Measurements from ENCODE around the gene TSSK2. TPM values are rescaled to one million over a fixed set of nuclear protein-coding genes. Genes with fewer than 3 reads are reported as not detected.

Gene TSSK2
- total RNA-seq, 4 donors from 2014 or later = 0.59 to 0.94 (median 0.78) TPM; not detected in 1

DNA sequence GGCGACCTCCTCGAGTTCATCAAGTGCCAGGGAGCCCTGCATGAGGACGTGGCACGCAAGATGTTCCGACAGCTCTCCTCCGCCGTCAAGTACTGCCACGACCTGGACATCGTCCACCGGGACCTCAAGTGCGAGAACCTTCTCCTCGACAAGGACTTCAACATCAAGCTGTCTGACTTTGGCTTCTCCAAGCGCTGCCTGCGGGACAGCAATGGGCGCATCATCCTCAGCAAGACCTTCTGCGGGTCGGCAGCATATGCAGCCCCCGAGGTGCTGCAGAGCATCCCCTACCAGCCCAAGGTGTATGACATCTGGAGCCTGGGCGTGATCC is 542 bp downstream of the TSSK2 start:
- intact Hi-C loops (cut with DNase I) = no loop called here

DNA sequence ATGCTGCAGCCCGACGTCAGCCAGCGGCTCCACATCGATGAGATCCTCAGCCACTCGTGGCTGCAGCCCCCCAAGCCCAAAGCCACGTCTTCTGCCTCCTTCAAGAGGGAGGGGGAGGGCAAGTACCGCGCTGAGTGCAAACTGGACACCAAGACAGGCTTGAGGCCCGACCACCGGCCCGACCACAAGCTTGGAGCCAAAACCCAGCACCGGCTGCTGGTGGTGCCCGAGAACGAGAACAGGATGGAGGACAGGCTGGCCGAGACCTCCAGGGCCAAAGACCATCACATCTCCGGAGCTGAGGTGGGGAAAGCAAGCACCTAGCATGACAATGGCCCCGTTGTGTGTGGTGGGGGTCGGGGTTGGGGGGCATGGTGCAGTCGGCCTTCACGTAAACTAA is 1.0 kb downstream of the TSSK2 start:
- 90 to 99% methylated on average over 15 to 17 of the region's 20 CpGs for WGBS, 2 donors
- intact Hi-C loops (cut with DNase I) = no loop called here
- Histone ChIP-seq H3K9me3 (no peaks in the 10 kb centered on the region), H3K27me3 (no peaks in the 10 kb centered on the region), H3K4me3 (replicated peaks in 1 of 3) (no peak overlapping the region), H3K36me3 (peaks cover 27 to 28% of the 10 kb centered on the region in 2 donors), H3K27ac (no peak overlapping the region), H3K4me1 (no peaks in the 10 kb centered on the region)
- DNase-seq = no peak
- no peak for TF ChIP-seq POLR2A (IDR thresholded peaks at IDR 0.05)
- TF ChIP-seq, protein P1, sequence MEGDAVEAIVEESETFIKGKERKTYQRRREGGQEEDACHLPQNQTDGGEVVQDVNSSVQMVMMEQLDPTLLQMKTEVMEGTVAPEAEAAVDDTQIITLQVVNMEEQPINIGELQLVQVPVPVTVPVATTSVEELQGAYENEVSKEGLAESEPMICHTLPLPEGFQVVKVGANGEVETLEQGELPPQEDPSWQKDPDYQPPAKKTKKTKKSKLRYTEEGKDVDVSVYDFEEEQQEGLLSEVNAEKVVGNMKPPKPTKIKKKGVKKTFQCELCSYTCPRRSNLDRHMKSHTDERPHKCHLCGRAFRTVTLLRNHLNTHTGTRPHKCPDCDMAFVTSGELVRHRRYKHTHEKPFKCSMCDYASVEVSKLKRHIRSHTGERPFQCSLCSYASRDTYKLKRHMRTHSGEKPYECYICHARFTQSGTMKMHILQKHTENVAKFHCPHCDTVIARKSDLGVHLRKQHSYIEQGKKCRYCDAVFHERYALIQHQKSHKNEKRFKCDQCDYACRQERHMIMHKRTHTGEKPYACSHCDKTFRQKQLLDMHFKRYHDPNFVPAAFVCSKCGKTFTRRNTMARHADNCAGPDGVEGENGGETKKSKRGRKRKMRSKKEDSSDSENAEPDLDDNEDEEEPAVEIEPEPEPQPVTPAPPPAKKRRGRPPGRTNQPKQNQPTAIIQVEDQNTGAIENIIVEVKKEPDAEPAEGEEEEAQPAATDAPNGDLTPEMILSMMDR (IDR thresholded peaks at IDR 0.05) = no peak

More for the DNA sequence above, 542 bp downstream of the TSSK2 start:
- no peak overlapping the region for H3K4me3 ChIP-seq (replicated peaks in 1 of 3)
- no peak for TF ChIP-seq POLR2A (IDR thresholded peaks at IDR 0.05)
- WGBS, 2 donors = 91 to 96% methylated on average over 16 to 19 of the region's 19 CpGs
- no peaks in the 10 kb centered on the region for H3K4me1 ChIP-seq
- no peak overlapping the region for H3K27ac ChIP-seq
- DNase-seq = no peak
- H3K9me3 ChIP-seq = no peaks in the 10 kb centered on the region
- H3K27me3 ChIP-seq = no peaks in the 10 kb centered on the region
- peaks cover 23 to 24% of the 10 kb centered on the region in 2 donors for H3K36me3 ChIP-seq

DNA sequence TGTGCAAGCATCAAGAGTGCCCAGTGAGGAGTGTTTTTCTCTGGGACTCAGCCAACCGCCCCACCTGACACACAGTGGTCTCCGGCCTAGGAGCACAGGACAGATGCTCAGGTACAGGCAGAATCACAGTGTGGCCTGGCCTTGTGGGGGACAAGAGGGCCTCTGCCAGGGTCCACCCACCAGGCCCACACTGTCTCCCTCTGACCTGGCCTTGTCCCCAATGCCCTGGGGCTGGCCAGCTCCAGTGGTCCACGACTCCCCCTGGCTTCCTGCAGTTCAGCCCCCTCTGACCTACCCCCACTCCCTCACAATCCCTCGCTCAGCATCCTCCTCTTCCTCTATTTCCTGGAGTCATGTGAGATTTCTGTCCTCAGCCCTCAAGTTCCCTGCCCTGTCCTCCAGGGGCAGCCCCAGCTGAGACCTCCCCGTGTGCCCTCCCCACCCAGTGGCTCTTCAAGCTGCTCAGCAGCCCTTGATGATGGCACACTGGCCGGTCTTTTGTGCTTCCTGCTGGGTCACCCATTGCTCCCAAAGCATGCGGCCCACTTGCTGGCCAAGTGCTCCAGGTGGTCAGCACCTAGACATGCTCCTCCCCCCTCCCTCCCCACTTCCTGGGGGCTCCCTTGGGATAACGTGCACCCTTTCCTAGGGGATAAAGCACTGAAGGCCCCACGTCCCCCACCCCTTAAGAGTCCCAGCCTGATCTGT is 1.7 kb downstream of the TSSK2 start:
- intact Hi-C loops (cut with DNase I) = no loop called here

DNA sequence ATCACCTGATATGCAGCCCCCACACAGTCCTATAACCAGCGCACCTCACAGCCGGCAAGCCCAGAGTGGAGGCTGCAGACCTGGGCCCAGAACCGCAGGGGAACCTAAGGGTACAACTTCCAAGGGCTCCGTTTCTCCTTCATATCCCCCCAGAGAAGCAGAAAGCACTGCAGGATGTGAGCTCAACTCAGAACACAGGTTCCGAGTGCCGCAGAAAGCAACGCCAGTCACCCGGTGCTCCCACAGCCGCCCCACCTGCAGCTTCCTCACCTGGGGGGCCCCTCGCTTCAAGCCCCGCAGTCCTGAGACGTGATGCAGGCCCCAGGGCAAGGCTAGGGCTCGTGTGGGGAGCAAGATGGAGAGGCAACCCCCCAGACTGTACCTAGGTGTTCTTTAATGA is 2.5 kb downstream of the TSSK2 start:
- Histone ChIP-seq H3K27ac (no peak overlapping the region), H3K4me3 (replicated peaks in 1 of 3) (no peak overlapping the region), H3K4me1 (no peaks in the 10 kb centered on the region), H3K36me3 (peaks cover 37 to 42% of the 10 kb centered on the region in 2 donors), H3K9me3 (no peaks in the 10 kb centered on the region), H3K27me3 (no peaks in the 10 kb centered on the region)
- TF ChIP-seq, protein P1 (IDR thresholded peaks at IDR 0.05) = no peak
- TF ChIP-seq POLR2A (IDR thresholded peaks at IDR 0.05) = no peak
- DNase-seq = no peak
- intact Hi-C loops (cut with DNase I) = no loop called here
- 97 to 98% methylated on average over 6 to 13 of the region's 13 CpGs for WGBS, 2 donors

More for the DNA sequence above, 1.7 kb downstream of the TSSK2 start:
- Histone ChIP-seq H3K27me3 (no peaks in the 10 kb centered on the region), H3K36me3 (peaks cover 30 to 35% of the 10 kb centered on the region in 2 donors), H3K27ac (no peak overlapping the region), H3K4me3 (replicated peaks in 1 of 3) (no peak overlapping the region), H3K9me3 (no peaks in the 10 kb centered on the region), H3K4me1 (no peaks in the 10 kb centered on the region)
- TF ChIP-seq POLR2A (IDR thresholded peaks at IDR 0.05) = no peak
- TF ChIP-seq, protein P1 (IDR thresholded peaks at IDR 0.05) = no peak
- 88 to 91% methylated on average over 9 of the region's 9 CpGs for WGBS, 2 donors
- no peak for DNase-seq

DNA sequence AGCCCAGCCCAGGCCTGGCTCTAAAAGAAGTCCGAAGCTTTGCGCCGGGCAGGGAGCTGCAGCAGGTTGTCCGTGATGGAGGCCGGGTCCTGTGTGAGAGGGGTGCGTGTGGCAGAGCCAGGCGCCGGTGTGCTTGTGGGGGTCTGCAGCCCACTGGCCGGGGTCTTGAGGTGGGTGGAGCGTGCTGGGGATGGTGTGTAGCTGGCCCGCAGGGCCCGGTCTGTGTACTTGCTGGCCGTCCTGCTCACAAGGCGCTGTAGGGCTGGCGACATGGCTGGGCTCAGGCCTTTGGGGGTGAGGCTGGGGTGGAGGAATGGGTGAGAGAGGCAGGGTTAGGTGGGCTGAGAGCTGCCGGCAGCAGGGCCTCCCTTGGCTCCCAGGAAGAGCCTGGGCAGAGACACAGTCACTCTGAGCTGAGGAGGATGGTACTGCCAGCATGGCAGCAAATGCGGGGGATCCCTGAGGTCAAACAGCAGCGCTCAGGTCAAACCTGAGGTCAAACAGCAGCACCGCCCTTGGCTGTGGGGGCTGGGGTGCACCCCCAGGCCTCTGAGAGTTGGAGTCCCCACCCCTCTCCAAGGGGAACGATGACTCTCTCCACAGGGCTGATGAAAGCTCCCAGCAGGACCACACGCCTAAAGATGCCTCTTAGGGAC is 3.2 kb downstream of the TSSK2 start:
- H3K27me3 ChIP-seq = no peaks in the 10 kb centered on the region
- H3K9me3 ChIP-seq = no peaks in the 10 kb centered on the region
- TF ChIP-seq POLR2A (IDR thresholded peaks at IDR 0.05) = no peak
- TF ChIP-seq, protein P1 (IDR thresholded peaks at IDR 0.05) = no peak
- H3K4me3 ChIP-seq (replicated peaks in 1 of 3) = no peak overlapping the region
- intact Hi-C loops (cut with DNase I) = no loop called here
- H3K27ac ChIP-seq = no peak overlapping the region
- DNase-seq = no peak
- 92 to 99% methylated on average over 14 to 21 of the region's 21 CpGs for WGBS, 2 donors
- peaks cover 44 to 49% of the 10 kb centered on the region in 2 donors for H3K36me3 ChIP-seq
- H3K4me1 ChIP-seq = no peaks in the 10 kb centered on the region

All from thyroid gland (tissue), 4 donors.